HG03565 (cell line): ENCODE measurements around the gene EBF4.
"Not testable (repeated sequence)": the region's sequence is repeated elsewhere in the genome, so short reads cannot be mapped to it uniquely, and the experiment has no call there.

Experiments used
- ATAC-seq: cut with Tn5 transposase; IDR thresholded peaks from one replicate; pipeline ENCODE4 v1.9.1; 2021; ENCODE audit warnings: mild to moderate bottlenecking, moderate library complexity; ENCODE audit not compliant: unreplicated experiment

EBF4 gene

DNA sequence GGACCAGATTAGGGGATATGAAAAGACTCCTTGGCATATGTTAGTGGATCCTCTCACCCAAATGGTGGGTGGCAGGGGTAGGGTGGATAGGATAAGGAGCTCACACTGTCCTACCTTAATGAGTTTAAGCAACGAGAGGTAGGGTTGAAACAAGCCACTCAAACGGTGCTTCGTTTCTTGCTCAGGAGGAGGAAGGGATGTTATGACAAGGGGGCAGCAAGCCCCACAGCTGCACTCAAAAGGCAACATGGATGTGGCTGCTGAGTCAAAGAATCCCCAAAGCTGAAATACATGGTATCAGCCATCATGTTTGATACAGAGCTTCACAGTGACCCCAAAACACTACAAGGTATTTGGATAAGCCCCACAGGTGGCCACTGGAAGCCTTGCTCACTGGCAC lies 20.1 kb upstream of the EBF4 start:
- ATAC-seq, result no peak

DNA sequence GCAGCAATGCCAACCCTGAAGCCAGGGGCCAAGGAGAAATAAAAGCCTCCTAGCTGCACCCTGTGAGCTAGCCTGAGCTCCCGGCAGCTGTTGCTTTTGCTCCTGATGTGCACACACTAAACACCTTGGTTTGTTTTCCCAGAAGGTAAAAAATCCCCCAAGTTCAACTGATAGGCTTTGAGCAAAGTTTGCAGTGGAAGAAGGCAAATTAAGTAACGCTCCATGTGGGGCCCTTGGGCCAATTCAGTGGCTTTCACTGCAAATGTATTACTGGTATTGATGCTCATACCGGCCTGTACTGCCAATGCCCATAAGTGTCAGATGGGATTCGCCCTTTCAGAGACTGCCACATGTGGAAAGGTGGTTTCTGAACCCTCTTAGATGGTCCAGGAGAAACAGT lies 19.1 kb upstream of the EBF4 start:
- no peak for ATAC-seq

DNA sequence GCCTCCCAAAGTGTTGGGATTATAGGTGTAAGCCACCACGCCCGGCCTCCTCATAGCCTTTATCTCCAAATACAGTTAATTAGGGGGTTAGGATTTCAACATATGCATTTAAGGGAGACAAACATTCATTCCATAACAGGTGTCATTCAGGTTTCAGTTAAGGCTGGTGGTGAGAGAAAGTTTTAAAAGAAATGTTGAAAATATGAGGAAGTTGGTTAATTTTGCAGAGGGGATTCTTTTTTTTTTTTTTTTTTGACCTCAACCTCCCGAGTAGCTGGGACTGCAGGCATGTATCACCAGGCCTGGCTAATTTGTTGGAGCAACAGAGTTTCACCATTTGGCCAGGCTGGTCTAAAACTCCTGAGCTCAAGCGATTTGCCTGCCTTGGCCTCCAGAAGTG lies 12.5 kb upstream of the EBF4 start:
- ATAC-seq, result no peak

DNA sequence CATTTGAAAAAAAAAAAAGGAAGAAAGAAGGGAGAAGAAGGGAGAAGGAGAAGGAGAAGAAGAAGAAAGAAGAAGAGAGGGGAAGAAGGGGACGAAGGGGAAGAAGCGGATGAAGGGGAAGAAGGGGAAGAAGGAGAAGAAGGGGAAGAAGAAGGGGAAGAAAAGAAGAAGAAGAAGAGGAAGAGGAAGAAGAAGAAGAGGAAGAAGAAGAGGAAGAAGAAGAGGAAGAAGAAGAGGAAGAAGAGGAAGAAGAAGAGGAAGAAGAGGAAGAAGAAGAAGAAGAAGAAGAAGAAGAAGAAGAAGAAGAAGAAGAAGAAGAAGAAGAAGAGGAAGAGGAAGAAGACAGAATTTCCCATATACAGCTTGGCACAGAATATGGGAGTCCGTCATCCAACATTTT lies 10.5 kb upstream of the EBF4 start:
- not testable (repeated sequence) for ATAC-seq

DNA sequence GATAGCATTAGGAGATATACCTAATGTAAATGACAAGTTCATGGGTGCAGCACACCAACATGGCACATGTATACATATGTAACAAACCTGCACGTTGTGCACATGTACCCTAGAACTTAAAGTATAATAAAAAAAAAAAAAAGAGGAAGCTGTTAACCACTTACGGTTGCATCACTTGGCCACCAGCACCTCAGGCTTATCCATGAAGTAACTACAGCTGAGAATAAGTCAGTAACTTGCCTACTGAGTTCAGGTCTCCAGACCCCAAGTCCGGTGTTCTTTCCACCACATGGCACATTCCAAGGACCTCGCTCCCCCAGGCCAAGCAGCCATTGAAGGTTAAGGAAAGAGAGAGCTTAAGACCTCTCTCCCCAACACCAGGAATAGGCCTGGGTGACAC lies 7.8 kb upstream of the EBF4 start:
- not testable (repeated sequence) for ATAC-seq

DNA sequence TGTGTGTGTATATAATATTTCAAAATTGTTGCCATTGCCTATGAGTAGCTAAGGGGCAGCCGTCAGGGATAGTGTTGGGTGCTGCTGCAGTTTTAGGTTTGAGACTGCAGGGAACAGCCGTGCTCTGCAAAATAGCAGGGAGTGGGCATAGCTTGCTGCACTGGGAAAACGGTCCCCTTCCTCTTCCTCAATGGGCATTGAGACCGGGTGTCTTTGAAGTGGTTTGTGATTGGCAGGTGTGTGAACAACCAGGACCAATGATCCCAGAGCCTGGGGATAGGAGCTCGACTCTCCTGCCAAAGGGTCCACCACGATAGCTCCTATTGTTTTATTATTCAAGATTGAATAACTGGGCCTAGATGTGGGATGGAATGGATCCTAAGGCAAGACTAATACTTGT lies 5.1 kb upstream of the EBF4 start:
- ATAC-seq, result no peak

DNA sequence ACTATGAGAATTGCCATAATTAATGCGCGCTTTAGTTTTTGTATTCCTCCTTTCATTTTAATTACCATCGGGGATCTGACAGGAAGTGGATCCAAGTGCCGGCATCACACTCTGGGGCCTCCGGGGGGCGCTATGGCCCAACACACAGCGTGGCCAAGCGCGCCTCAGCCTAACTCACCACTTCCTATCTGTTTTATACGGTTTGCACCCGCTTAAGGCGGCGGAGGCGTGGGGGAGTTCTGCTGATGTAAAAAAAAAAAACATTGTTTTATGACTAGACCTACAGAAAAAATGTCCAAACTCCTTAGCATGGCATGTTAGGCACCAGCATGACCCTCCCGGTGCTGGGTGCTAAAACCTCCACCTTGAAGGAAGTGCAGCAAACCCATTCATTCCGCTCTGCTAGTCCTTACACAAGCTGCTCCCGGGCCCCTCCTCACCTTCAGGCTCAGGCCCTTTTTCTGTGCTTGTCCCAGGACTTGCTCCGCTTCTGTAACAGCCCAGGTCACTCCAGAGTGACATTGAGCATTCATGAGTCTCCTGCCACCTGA lies 4.5 kb upstream of the EBF4 start:
- ATAC-seq, result no peak

DNA sequence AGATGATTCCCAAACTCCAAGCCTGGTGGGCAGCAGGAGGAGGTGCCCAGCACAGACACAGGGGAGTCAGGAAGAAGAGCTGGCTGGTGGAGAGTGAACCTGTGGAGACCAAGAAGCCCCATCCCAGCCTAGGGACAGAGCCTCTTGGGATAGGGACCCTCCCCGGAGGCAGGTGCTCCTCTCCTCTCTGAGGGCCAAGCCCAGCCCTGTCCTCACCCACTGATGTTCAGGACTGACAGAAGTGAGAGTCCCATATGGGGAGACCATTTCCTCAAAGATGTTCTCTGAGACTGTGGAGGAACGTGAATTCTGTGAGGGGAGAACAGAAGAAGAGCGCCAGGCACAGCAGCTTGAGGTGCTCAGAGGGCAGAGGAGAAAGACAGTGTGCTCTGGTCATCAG lies 2.4 kb upstream of the EBF4 start:
- ATAC-seq, result no peak

DNA sequence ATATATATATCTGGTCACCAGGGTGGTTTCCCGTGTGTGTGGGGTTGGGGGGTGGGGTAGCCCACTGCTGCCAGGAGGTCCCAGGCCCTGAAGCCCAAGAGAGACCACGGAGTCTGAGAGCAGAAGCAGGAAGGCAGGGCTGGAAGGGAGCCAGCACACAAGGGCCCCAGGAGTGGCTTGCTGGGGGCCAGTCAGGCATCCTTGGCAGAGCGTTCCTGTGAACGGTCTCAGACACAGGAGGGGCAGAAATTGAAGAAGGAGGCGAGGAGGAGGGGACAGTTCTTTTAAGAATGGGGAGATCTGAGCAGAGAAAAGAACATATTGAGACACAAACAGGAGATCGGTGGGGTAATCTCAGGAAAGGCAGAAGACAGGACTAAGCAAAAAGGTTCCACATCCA lies 1.9 kb upstream of the EBF4 start:
- no peak for ATAC-seq

DNA sequence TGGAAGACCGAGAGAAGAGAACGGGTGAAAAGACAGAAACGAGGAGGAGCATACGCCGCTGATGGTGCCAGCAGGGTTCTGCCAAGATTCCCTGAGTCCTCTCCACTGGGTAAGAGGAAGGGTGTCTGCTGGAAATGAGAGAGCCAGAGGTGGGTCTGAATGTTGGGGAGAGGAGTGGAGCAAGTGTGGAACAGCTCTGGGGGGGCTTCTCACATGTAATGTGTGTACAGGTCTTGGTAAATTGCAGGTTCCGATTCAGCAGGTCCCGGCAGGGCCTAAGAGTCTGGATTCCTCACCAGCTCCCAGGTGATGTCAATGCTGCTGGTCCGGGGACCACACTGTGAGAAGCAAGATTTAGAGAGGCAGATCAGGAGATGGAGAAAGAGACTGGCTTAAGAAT lies 1.5 kb upstream of the EBF4 start:
- no peak for ATAC-seq

DNA sequence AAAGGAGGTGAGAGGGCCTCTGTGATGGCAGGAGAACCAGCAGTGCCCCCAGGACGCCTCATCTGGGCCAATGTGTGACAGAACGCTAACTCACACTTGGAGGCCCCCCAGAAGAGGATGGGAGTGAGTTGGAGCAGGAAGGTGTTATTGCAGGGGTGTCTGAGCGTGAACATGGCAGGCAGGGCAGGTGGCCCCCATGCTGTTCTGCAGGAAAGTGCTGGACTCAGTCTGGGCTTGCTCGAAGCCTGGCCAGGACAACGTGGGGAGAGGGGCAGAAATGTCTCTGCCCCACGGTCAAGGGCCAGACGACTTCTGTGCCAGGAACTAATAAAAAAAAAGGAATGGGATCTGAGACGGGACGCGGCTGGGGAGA lies 931 bp upstream of the EBF4 start:
- no peak for ATAC-seq

DNA sequence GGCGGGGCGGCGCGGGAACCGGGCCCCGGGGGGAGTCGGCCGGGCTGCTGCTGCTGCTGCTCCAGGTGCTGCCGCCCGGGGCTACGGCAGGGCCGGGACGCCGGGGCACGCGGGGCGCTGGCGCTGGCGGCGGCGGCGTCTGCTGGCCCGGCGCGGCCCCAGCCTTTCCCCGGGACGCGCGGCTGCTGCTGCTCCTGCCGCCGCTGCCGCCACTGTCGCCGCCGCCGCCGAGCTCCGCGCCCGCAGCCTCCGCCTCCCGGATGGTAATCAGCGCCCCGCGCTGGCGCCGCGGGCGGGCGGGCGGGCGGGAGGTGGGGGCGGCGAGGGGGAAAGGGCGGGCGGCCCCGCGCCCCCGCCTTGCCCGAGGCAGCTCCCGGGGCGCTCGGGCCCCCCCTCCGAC lies 306 bp downstream of the EBF4 start:
- ATAC-seq, result no peak

DNA sequence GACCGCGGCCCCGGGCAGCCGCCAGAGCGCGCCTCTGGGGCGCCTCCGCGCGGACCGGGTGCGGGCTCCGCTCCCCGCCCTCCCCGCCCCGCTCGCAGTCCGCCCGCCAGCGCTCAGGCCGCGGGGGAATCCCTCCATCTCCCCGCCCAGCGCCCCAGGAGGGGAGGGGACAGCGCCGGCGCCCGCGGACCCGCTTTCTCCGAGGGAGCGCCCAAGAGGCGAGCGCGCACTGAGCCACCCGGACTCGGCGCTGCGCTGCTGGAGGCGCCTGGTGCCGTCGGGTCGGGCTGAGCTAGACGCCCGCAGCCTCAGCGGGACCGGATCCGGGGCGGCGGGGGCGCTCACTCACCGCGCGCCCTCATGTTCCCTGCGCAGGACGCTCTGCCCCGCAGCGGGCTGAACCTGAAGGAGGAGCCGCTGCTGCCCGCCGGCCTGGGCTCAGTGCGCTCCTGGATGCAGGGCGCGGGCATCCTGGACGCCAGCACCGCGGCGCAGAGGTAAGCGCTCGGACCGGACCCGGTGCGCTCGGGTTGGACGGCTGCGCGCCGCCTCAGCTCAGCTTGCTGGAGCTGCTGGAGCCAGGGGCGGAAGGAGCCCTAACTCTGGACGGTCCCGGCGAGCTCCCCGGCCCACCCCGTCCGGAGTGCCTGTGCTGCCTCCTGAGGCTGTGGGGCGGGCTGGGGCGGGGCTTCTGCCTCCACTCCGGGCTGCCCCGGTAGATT lies 867 bp downstream of the EBF4 start:
- ATAC-seq, result no peak

DNA sequence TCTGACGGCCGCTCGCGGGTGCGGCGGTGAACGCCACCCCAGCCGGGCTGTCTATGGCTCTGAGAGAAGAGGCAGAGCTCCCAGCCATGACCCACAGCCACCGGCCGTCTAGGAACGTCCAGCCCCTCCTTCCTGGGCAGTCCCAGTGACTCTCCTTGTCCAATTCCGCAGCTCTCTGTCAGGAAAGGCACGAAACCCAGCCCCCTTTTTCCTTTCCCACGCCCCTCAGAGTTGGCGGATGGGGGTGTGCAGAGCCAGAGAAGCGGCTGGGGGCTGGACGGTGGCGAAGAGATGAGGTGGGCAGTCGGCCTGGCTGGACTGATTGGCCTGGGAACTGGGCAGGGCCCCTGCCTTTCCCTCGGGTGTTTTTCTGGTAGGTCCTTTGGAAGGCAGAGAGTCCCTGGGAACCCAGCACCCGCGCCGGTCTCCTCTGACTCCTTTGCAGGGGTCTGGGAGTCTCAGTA lies 1.5 kb downstream of the EBF4 start:
- no peak for ATAC-seq

DNA sequence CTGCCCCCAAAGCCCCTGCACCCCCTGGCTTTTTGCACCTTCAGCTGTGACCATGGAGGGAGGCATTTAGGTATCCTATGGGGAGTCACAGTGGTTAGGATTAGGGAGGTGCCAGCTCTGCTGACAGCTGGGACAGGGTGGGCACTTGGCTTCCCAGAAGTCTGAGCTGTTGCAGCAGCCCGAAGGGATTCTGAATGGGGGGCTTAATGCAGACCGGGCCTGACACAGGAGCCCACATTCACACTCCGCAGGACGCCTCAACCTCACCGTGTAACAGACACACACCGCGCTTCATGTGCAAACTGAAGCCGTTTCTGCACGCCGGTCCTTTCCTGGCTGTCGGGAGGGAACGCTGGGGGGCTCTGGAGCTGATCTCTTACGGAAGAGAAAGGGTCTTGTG lies 1.9 kb downstream of the EBF4 start:
- no peak for ATAC-seq

DNA sequence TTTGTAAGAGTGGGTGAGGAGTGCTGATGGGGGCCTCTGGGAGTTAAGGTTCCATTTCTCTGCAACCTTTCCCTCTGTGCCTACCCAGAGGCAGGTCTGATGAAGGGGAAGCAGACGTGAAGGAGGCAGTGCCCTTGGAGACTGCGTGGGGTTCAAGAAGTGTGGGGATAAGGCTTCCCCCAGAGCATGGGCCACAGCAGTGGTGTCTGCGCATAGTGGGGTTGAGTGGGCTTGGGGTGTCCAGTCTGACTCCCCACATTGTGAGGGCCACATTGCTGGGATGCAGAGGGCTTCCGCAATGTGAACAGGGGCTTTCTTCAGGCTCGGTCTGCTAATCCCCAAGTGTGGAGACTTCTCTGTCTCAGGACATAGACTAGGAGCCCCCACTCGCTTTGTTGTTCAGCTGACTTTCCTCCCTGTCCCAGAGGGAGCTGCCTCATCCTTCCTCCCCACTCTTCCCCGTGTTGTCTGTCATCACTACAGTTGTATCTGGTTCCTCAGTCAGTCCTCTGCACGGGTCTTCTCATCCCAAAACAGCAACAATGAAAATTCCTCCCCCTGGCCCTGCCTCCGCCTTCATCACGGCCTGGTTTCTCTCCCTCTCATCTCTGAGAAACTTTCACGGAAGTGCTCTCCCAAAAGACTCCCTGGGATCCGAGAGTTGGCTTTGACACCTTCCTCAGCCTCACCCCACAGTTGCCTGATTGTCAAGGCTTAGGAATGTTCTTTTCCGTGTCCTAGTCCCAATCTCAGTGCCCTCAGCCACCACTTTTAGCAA lies 2.8 kb downstream of the EBF4 start:
- ATAC-seq, result no peak

DNA sequence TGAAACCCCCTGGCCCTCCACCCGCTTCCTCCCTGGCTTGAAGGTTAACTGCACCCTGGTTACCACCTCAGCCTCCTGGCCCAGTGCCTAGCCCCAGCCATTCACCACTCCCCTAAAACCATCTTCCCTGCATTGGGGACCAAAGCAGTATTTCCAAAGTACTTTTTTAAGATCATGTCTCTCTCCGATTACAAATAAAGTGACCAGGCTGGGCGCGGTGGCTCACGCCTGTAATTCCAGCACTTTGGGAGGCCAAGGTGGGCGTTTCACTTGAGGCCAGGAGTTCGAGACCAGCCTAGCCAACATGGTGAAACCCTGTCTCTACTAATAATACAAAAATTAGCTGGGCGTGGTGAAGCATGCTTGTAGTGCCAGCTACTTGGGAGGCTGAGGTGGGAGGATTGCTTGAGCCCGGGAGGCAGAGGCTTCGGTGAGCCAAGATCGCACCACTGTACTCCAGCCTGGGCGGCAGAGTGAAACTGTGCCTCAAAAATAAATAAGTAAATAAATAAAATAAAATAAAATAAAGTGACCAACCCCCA lies 3.5 kb downstream of the EBF4 start:
- not testable (repeated sequence) for ATAC-seq

DNA sequence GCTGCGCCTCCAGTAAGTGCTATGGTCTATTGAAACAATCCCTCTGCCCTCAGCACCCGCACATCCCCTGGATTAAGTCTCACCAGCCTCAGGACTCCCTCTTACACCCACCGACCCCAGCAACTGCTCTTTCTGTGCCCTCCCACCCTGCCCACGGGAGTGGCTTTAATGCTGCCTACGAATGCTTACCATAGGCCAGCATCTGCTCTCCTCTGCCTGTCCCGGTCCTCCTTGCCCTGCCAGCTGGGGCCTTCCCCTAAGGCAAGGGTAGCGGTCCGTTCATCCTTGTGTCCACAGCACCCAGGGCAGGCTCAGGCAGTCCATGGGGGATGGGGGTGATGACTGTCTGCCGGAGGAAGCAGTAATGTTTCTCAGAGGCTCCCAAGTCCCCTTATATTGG lies 4.1 kb downstream of the EBF4 start:
- ATAC-seq, result no peak

DNA sequence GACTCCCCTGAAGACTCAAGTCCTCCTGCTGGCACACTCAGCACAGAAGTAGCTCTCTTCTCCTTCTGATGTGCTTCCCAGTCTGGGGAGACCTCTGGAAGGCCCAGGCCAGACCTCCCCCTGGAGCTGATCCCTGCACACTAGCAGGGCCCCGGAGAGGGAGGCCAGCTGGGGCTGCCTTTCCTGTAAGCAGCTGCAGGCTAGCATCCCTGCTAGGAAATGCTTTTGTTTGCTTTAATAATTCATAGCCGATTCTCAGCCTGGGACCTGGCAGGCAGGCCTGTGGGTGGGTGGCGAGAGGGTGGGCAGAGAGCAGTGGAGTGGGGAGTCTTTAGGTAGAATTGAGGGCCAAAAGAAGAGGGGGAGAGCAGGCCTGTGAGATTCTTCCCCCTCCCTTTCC lies 5.2 kb downstream of the EBF4 start:
- no peak for ATAC-seq

DNA sequence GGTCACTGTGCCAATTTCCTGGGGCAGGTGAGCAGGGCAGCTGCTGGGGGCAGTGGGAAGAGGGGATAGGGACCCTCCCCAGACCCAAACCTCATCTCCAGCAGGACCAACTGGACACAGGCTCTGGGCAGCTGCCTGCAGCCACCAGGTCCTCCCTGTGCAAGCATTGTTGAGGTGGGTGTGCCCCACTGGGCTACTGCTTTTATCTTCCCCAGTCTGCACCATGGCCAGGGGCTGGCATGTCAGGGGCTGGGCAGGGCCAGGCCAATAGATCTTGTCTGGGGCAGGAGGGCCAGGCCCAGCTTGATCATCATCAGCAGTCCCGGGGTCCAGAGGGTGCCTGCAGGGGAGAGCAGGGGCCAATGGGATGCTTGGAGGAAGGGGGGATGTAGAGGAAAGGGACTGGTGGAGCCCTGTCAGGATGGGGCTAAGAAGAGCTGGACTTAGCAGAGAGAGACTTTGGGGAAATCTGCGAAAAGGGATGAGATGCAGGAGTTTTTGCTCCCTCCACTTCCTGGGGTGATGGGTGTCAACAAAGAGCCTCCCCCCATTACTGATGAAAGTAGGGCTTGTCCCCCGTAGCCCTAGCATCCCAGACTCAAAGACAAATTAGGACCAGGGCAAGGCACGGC lies 5.7 kb downstream of the EBF4 start:
- ATAC-seq, result no peak

DNA sequence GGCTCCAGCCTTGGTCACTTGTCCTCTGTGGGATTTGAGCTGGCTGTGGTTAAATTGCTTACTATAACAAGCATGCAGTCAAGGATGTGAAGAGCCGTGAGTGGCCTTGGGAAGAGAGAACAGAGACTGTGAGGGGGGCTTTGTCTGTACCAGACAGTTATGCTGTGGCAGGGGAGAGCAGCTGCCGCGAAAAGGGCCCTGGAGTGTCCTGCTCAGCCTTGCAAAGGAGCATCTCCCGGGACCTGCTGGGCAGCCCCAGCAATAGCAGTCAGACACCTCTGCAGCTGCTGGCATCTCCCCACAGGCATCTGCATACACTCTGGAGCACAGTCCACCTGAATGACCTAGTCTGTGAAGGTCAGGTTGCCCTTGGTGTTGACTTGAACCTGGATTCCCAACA lies 6.3 kb downstream of the EBF4 start:
- ATAC-seq, result no peak
